Ureter (tissue), 1 donor: Measurements from ENCODE around the gene MTCL1. TPM values are rescaled to one million over a fixed set of nuclear protein-coding genes. Genes with fewer than 3 reads are reported as not detected.

Experiments
- DNase-seq: peaks from one replicate; pipeline ENCODE4 v3.0.0-alpha.2; 2020; ENCODE audit warnings: low spot score
- total RNA-seq: library from RNA; stranded (reverse); gene quantifications from one replicate; pipeline ENCODE4 v1.2.4, GENCODE V29; 2023
- donor health status: DM: yes; HTN: yes; CAD: no.

MTCL1 gene
- total RNA-seq, 1 donor from 2014 or later = 150 TPM

- DNase-seq = no peak
Observed at GRCh38 chr18:8831531-8831930, 126.2 kb downstream of the MTCL1 start.

GRCh38 chr18:8833480-8833879 is 128.1 kb downstream of the MTCL1 start:
- no peak for DNase-seq

GRCh38 chr18:8834881-8835280 is 129.5 kb downstream of the MTCL1 start:
- DNase-seq = no peak

- no peak for DNase-seq
Observed at GRCh38 chr18:8835521-8835953, 130.2 kb downstream of the MTCL1 start.

GRCh38 chr18:8839281-8839680 is 133.9 kb downstream of the MTCL1 start:
- DNase-seq = no peak

- no peak for DNase-seq
Observed at GRCh38 chr18:8841781-8842485, 136.6 kb downstream of the MTCL1 start.

- DNase-seq = no peak
Observed at GRCh38 chr18:8842506-8842905, 137.2 kb downstream of the MTCL1 start.

- DNase-seq = no peak
Observed at GRCh38 chr18:8843005-8843404, 137.6 kb downstream of the MTCL1 start.

- no peak for DNase-seq
Observed at GRCh38 chr18:8844721-8845148, 139.4 kb downstream of the MTCL1 start.

- DNase-seq = no peak
Observed at GRCh38 chr18:8845506-8845905, 140.2 kb downstream of the MTCL1 start.

- no peak for DNase-seq
Observed at GRCh38 chr18:8847066-8847755, 141.9 kb downstream of the MTCL1 start.

- DNase-seq = no peak
Observed at GRCh38 chr18:8847900-8848299, 142.5 kb downstream of the MTCL1 start.

- DNase-seq = no peak
Observed at GRCh38 chr18:8848541-8848940, 143.2 kb downstream of the MTCL1 start.

GRCh38 chr18:8849696-8850095 is 144.3 kb downstream of the MTCL1 start:
- DNase-seq = no peak

GRCh38 chr18:8851659-8852058 is 146.3 kb downstream of the MTCL1 start:
- no peak for DNase-seq

- DNase-seq = no peak
Observed at GRCh38 chr18:8854550-8854949, 149.2 kb downstream of the MTCL1 start.

- DNase-seq = no peak
Observed at GRCh38 chr18:8854962-8855361, 149.6 kb downstream of the MTCL1 start.

GRCh38 chr18:8856212-8856611 is 150.9 kb downstream of the MTCL1 start:
- no peak for DNase-seq

- no peak for DNase-seq
Observed at GRCh38 chr18:8856769-8857393, 151.5 kb downstream of the MTCL1 start.

GRCh38 chr18:8857806-8858205 is 152.4 kb downstream of the MTCL1 start:
- no peak for DNase-seq

- no peak for DNase-seq
Observed at GRCh38 chr18:8858888-8859511, 153.6 kb downstream of the MTCL1 start.

GRCh38 chr18:8860845-8861642 is 155.7 kb downstream of the MTCL1 start:
- peak; percentile 1 for DNase-seq
